Thyroid gland (tissue), 4 donors: ENCODE measurements around the gene CPVL. TPM values are rescaled to one million over a fixed set of nuclear protein-coding genes. Genes with fewer than 3 reads are reported as not detected.

ENCODE experiments used
- DNase-seq, 2 donors: peaks; one replicate each; pipeline ENCODE4 v3.0.0-alpha.2; 2019
- H3K27ac ChIP-seq, 3 donors: fragments of 200-600 bp; sonication (generic); 1 replicate in 2 of 3; 2 replicates in 1 of 3; pipeline ENCODE4 v1.5.1; 2016 to 2019; ENCODE audit warnings: mild to moderate bottlenecking in 1 of 3, moderate library complexity in 1 of 3
- H3K27me3 ChIP-seq: fragments of 200-600 bp; sonication (generic); one replicate; pipeline ENCODE4 v1.5.1; 2019
- H3K36me3 ChIP-seq, 2 donors: fragments of 200-600 bp; sonication (generic); one replicate each; pipeline ENCODE4 v1.5.1; 2016 to 2019
- H3K4me1 ChIP-seq, 2 donors: fragments of 200-600 bp; sonication (generic); one replicate each; pipeline ENCODE4 v1.5.1; 2017 to 2019
- H3K4me3 ChIP-seq, 3 donors: fragments of 200-600 bp; sonication (generic); replicated peaks in 1 of 3; 1 replicate in 2 of 3; 2 replicates in 1 of 3; pipeline ENCODE4 v1.5.1; 2016; ENCODE audit warnings: mild to moderate bottlenecking in 1 of 3
- H3K9me3 ChIP-seq: fragments of 200-600 bp; sonication (generic); one replicate; pipeline ENCODE4 v1.5.1; 2017
- CTCF ChIP-seq, 6 experiments: fragments of 200-600 bp in 3 of 6; fragments of 450-650 bp in 3 of 6; sonication (generic) in 3 of 6; IDR thresholded peaks; one replicate each; pipeline ENCODE4 v1.5.1; 2016 to 2019; ENCODE audit warnings: antibody characterized with exemption in 6 of 6, mild to moderate bottlenecking in 2 of 6, inconsistent platforms in 1 of 6, moderate library complexity in 1 of 6
- POLR2A ChIP-seq, 2 donors: fragments of 450-650 bp; IDR thresholded peaks; one replicate each; pipeline ENCODE4 v1.6.1; 2017; ENCODE audit warnings: antibody characterized with exemption in 2 of 2, mild to moderate bottlenecking in 2 of 2, moderate library complexity in 1 of 2
- WGBS, 2 donors: methylation state at CpG; one replicate each; pipeline ENCODE4 v1.1.5; 2017; 5-methylcytosine and 5-hydroxymethylcytosine counted together
- intact Hi-C: fragments of 100-400 bp; cut with DNase I; formaldehyde crosslinking; loops from one replicate; pipeline ENCODE4 v1.15.1; 2023
- total RNA-seq, 4 donors: library from RNA; depleted of rRNA; stranded (reverse); fragments of >200 nt; gene quantifications; one replicate each; pipeline ENCODE4 v1.2.3, GENCODE V29; 2016

The CPVL gene
- total RNA-seq, 4 donors from 2014 or later = 79.8 to 182 (median 111) TPM

- intact Hi-C loops = no loop called here
- 70 to 89% methylated on average over 4 of the region's 4 CpGs for WGBS, 2 donors
Measured at GRCh38 chr7:29147821-29148220, 1.5 kb upstream of the CPVL start.

GRCh38 chr7:29146888-29147609 is 712 bp upstream of the CPVL start:
- H3K27me3 ChIP-seq = no peaks in the 10 kb centered on the region

More at GRCh38 chr7:29147821-29148220, 1.5 kb upstream of the CPVL start:
- no peaks in the 10 kb centered on the region for H3K9me3 ChIP-seq
- peak; percentile 32 to 51 for DNase-seq
- no peaks in the 10 kb centered on the region for H3K27me3 ChIP-seq
- TF ChIP-seq CTCF (IDR thresholded peaks at IDR 0.05) (no peak), POLR2A (IDR thresholded peaks at IDR 0.05) (peak in 1 of 2 donors; percentile 9)
- H3K36me3 ChIP-seq = no peaks in the 10 kb centered on the region
- H3K27ac ChIP-seq = peak overlapping the region in 2 of 3 donors; percentile 37 to 73
- no peaks in the 10 kb centered on the region for H3K4me1 ChIP-seq
- no peak overlapping the region for H3K4me3 ChIP-seq

GRCh38 chr7:29145553-29146056 is 732 bp downstream of the CPVL start:
- Histone ChIP-seq H3K36me3 (no peaks in the 10 kb centered on the region), H3K9me3 (no peaks in the 10 kb centered on the region), H3K27ac (peak overlapping the region in 2 of 3 donors; percentile 37 to 73), H3K4me3 (peak overlapping the region; percentile 14 to 41 (median 40)), H3K27me3 (no peaks in the 10 kb centered on the region), H3K4me1 (no peaks in the 10 kb centered on the region)
- WGBS, 2 donors = 23 to 25% methylated on average over 8 of the region's 8 CpGs
- intact Hi-C loops = no loop called here
- DNase-seq = no peak
- TF ChIP-seq CTCF (IDR thresholded peaks at IDR 0.05) = no peak
- no peak for TF ChIP-seq POLR2A (IDR thresholded peaks at IDR 0.05)

More at GRCh38 chr7:29146888-29147609, 712 bp upstream of the CPVL start:
- peak; percentile 52 to 56 for DNase-seq
- Histone ChIP-seq H3K4me3 (peak overlapping the region in 2 of 3 donors; percentile 40 to 41), H3K27ac (peak overlapping the region in 2 of 3 donors; percentile 37 to 73), H3K4me1 (no peaks in the 10 kb centered on the region), H3K9me3 (no peaks in the 10 kb centered on the region), H3K36me3 (no peaks in the 10 kb centered on the region)
- 29 to 33% methylated on average over 14 of the region's 14 CpGs for WGBS, 2 donors
- intact Hi-C loops = no loop called here
- TF ChIP-seq CTCF (IDR thresholded peaks at IDR 0.05) (peak in 3 of 6 experiments; percentile 7 to 44 (median 22)), POLR2A (IDR thresholded peaks at IDR 0.05) (no peak)

GRCh38 chr7:29143751-29144150 is 2.6 kb downstream of the CPVL start:
- WGBS, 2 donors = 83 to 93% methylated on average over 2 of the region's 2 CpGs
- TF ChIP-seq CTCF (IDR thresholded peaks at IDR 0.05) = no peak
- TF ChIP-seq POLR2A (IDR thresholded peaks at IDR 0.05) = no peak
- Histone ChIP-seq H3K36me3 (no peaks in the 10 kb centered on the region), H3K4me1 (no peaks in the 10 kb centered on the region), H3K4me3 (no peak overlapping the region), H3K27me3 (no peaks in the 10 kb centered on the region), H3K27ac (no peak overlapping the region), H3K9me3 (no peaks in the 10 kb centered on the region)
- no peak for DNase-seq
- intact Hi-C loops = no loop called here
